Fibroblast of mammary gland (primary cell): ENCODE measurements around the gene PTPRM.

Experiments
- DNase-seq: peaks from one replicate; pipeline ENCODE4 v3.0.0-alpha.2; 2010; ENCODE audit warnings: low read depth
- H3K4me3 ChIP-seq: 2 replicates; pipeline ENCODE4 v1.5.1; 2011; ENCODE audit warnings: low read depth, mild to moderate bottlenecking, low read length, moderate library complexity; ENCODE audit not compliant: control insufficient read depth
- TF ChIP-seq, protein P1 (sequence below): conservative IDR thresholded peaks from 2 replicates; pipeline ENCODE4 v1.5.1; 2011; ENCODE audit warnings: low read depth, low read length, inconsistent platforms; ENCODE audit not compliant: control insufficient read depth, insufficient read depth

PTPRM gene

GRCh38 chr18:8004792-8005191 lies 437.7 kb downstream of the PTPRM start:
- TF ChIP-seq, protein P1, sequence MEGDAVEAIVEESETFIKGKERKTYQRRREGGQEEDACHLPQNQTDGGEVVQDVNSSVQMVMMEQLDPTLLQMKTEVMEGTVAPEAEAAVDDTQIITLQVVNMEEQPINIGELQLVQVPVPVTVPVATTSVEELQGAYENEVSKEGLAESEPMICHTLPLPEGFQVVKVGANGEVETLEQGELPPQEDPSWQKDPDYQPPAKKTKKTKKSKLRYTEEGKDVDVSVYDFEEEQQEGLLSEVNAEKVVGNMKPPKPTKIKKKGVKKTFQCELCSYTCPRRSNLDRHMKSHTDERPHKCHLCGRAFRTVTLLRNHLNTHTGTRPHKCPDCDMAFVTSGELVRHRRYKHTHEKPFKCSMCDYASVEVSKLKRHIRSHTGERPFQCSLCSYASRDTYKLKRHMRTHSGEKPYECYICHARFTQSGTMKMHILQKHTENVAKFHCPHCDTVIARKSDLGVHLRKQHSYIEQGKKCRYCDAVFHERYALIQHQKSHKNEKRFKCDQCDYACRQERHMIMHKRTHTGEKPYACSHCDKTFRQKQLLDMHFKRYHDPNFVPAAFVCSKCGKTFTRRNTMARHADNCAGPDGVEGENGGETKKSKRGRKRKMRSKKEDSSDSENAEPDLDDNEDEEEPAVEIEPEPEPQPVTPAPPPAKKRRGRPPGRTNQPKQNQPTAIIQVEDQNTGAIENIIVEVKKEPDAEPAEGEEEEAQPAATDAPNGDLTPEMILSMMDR = no peak

GRCh38 chr18:8005870-8006569 lies 438.9 kb downstream of the PTPRM start:
- TF ChIP-seq, protein P1 = no peak
- DNase-seq = no peak

More at GRCh38 chr18:8004792-8005191, 437.7 kb downstream of the PTPRM start:
- DNase-seq = no peak
- H3K4me3 ChIP-seq = no peak overlapping the region

DNA sequence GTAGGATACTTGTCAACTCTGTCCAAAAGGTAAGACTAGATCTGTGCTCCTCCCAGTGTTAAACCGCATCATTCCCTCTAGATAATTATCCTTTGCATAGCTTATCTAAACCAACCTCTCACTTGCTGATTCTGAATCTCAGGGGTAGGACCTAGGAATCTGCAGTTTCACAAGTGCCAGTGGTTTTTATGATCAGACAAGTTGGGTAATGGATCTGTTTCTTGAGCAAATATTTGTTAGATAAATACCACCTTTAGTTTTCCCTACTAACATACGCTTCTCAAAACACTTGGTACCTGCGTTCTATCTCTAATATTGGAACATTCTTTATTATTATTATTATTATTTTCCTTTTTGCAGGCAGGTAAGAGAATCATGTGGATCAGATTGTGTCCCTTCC lies 439.9 kb downstream of the PTPRM start:
- no peak for DNase-seq

More at GRCh38 chr18:8005870-8006569, 438.9 kb downstream of the PTPRM start:
- no peak overlapping the region for H3K4me3 ChIP-seq

DNA sequence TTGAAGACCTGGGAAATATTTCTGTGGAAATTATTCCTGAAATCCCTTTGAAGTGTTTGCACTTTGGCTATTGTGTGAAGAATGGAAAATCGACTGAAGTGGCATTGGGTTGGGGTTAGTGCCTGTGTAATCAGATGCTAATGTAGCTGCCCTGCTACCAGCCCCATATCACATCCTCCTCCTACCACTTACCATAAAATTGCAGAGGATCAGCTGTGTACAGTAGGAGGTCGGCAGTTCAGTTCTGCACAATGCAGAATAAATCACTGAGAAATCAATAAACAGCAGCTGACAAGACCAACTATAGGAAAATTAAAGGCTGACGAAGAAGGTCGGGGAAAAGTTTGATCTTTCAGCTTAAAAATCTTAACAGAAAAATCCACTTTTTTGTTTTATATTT lies 440.9 kb downstream of the PTPRM start:
- TF ChIP-seq, protein P1 = no peak
- H3K4me3 ChIP-seq = no peak overlapping the region
- DNase-seq = no peak

More for the DNA sequence above, 439.9 kb downstream of the PTPRM start:
- H3K4me3 ChIP-seq = no peak overlapping the region
- TF ChIP-seq, protein P1 = no peak

- no peak for DNase-seq
- TF ChIP-seq, protein P1 = no peak
- no peak overlapping the region for H3K4me3 ChIP-seq
Measured at GRCh38 chr18:8011361-8011760, 444.2 kb downstream of the PTPRM start.

DNA sequence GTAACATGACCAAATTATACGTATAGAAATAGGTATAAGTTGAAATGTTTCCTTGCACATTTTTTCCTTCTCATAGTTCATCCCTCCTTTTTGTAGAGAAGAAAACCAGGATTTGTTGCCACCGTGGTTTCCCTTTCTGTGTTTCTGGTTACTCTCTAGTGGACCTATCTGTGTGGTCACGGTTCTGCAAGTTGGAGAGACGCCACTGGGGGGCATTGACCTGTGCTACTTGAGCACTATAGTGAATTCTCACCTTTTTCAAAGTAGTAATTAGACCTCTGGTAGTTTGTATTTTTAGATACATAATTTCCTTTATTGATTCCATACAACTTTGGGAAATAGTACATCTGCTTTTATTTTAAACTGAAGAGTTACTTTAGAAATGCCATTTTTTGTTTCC lies 444.8 kb downstream of the PTPRM start:
- no peak for DNase-seq
- TF ChIP-seq, protein P1 = no peak
- no peak overlapping the region for H3K4me3 ChIP-seq
